GM12864 (cell line): ENCODE results near the gene PRDM2.

ENCODE experiments used
- DNase-seq: peaks from one replicate; pipeline ENCODE4 v3.0.0-alpha.2; 2011; ENCODE audit warnings: low read depth
- H3K4me3 ChIP-seq: 2 replicates; pipeline ENCODE4 v1.5.1; 2011; ENCODE audit warnings: mild to moderate bottlenecking, low read depth, low read length, control low read depth
- TF ChIP-seq, protein P1 (sequence below): IDR thresholded peaks from 2 replicates; pipeline ENCODE4 v1.5.1; 2011; ENCODE audit warnings: low read depth, mild to moderate bottlenecking, moderate library complexity, low read length, control low read depth, inconsistent platforms; ENCODE audit errors: missing control alignments

PRDM2 gene

GRCh38 chr1:13824626-13825025 is 124.6 kb downstream of the PRDM2 start:
- no peak for DNase-seq
- TF ChIP-seq, protein P1, sequence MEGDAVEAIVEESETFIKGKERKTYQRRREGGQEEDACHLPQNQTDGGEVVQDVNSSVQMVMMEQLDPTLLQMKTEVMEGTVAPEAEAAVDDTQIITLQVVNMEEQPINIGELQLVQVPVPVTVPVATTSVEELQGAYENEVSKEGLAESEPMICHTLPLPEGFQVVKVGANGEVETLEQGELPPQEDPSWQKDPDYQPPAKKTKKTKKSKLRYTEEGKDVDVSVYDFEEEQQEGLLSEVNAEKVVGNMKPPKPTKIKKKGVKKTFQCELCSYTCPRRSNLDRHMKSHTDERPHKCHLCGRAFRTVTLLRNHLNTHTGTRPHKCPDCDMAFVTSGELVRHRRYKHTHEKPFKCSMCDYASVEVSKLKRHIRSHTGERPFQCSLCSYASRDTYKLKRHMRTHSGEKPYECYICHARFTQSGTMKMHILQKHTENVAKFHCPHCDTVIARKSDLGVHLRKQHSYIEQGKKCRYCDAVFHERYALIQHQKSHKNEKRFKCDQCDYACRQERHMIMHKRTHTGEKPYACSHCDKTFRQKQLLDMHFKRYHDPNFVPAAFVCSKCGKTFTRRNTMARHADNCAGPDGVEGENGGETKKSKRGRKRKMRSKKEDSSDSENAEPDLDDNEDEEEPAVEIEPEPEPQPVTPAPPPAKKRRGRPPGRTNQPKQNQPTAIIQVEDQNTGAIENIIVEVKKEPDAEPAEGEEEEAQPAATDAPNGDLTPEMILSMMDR, result no peak
- no peak overlapping the region for H3K4me3 ChIP-seq

GRCh38 chr1:13825033-13825432 is 125.0 kb downstream of the PRDM2 start:
- TF ChIP-seq, protein P1, result peak; percentile 13
- no peak for DNase-seq
- no peak overlapping the region for H3K4me3 ChIP-seq

GRCh38 chr1:13826009-13826408 is 126.0 kb downstream of the PRDM2 start:
- no peak for DNase-seq
- no peak overlapping the region for H3K4me3 ChIP-seq
- TF ChIP-seq, protein P1, result no peak

DNA sequence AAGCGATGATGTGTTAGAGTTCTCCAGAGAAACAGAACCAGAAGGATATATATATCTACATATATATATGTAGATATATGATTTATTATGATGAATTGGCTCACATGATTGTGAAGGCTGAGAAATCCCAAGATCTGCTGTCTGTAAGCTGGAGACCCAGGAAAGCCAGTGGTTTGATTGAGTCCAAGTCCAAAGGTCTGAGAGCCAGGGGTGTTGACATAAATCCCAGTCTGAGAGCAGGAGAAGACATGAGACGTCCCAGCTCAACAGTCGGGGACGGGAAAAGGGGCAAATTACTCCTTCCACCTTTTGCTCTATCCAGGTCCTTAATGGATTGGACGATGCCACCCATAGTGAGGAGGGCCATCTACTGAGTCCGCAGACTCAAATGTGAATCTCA is 126.6 kb downstream of the PRDM2 start:
- no peak for DNase-seq
- no peak overlapping the region for H3K4me3 ChIP-seq
- TF ChIP-seq, protein P1, result no peak

GRCh38 chr1:13828454-13829151 is 128.6 kb downstream of the PRDM2 start:
- no peak for DNase-seq
- H3K4me3 ChIP-seq, result no peak overlapping the region
- TF ChIP-seq, protein P1, result peak; percentile 91

- DNase-seq, result no peak
- TF ChIP-seq, protein P1, result no peak
- H3K4me3 ChIP-seq, result no peak overlapping the region
These were observed 129.3 kb downstream of the PRDM2 start for GRCh38 chr1:13829152-13829769.

DNA sequence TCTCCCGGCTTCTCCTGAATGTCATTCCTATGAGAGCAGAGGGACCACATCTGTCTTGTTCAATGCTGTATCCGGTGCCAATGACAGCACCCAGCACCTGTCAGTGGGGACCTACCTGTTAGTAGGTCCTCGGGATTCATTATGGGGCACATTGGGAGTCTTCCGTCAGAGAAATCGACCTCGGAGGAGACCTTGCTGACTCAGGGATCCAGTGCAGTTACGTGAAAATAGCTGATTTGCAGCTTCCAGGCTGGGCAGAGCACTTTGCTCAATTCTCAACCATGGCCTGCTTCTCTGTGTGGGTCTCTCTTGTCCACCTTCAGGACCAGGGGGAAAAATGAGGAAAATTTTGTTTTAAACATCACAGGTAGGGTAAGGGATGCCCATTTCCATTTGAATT is 130.2 kb downstream of the PRDM2 start:
- TF ChIP-seq, protein P1, result peak; percentile 1
- DNase-seq, result no peak
- H3K4me3 ChIP-seq, result no peak overlapping the region
